ENCODE measurements around the gene SNAI3. TPM values are rescaled to one million over a fixed set of nuclear protein-coding genes. Genes with fewer than 3 reads are reported as not detected.

The SNAI3 gene
- total RNA-seq, 1 donor from 2014 or later, result 2.7 TPM

DNA sequence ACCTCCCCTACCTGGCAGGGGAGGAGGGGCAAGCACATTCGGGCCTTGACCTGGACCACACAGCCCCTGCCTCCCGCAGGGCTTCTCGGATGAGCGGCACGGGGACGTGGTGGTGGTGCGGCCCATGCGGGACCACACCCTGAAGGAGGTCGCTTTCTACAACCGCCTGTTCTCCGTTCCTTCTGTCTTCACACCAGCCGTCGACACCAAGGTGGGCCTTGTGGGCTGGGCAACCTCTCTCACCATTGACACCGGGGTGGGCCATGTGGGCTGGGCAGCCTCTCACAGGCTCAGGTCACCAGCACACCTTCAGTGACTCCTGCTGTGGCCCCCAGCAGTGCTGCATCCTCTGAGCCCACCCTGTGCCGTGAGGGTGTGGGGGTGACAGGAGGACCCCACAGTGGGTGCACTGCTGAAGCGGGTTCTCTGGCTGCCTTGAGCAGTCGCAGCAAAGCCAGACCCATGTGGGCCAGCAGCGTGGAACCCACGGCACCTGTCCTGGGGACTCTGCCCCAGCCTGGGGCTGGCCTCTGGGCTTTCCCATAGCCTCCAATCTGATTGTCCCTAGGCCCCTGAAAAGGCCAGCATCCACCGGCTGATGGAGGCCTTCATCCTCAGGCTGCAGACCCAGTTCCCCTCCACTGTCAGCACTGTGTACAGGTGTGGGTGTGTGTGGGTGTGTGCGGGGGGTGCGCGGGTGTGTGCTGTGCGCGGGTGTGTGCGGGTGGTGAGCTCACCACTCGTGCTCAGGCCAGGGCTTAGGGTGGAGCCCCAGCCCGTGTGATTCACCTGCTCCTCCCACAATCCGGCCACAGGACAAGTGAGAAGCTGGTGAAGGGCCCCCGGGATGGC is 27.5 kb upstream of the SNAI3 start:
- POLR2A ChIA-PET, result interaction anchor here (0.5 kb wide), 1 partner anchor 22 kb away, joined by 3 read pairs; no protein-coding TSS in a partner anchor
- Mint-ChIP-seq H3K36me3 (ENCODE audit: low read depth) (peaks cover 39% of the 10 kb centered on the region), H3K9me3 (no peaks in the 10 kb centered on the region), H3K4me1 (no peaks in the 10 kb centered on the region), H3K4me3 (no peak overlapping the region), H3K27me3 (no peaks in the 10 kb centered on the region), H3K27ac (no peak overlapping the region)
- CTCF ChIA-PET, result no interaction called here
- DNase-seq (no peak), ATAC-seq (ENCODE audit: low read depth) (no peak)
- intact Hi-C loops (cut with micrococcal nuclease), result no loop called here
- TF ChIP-seq, protein P1, sequence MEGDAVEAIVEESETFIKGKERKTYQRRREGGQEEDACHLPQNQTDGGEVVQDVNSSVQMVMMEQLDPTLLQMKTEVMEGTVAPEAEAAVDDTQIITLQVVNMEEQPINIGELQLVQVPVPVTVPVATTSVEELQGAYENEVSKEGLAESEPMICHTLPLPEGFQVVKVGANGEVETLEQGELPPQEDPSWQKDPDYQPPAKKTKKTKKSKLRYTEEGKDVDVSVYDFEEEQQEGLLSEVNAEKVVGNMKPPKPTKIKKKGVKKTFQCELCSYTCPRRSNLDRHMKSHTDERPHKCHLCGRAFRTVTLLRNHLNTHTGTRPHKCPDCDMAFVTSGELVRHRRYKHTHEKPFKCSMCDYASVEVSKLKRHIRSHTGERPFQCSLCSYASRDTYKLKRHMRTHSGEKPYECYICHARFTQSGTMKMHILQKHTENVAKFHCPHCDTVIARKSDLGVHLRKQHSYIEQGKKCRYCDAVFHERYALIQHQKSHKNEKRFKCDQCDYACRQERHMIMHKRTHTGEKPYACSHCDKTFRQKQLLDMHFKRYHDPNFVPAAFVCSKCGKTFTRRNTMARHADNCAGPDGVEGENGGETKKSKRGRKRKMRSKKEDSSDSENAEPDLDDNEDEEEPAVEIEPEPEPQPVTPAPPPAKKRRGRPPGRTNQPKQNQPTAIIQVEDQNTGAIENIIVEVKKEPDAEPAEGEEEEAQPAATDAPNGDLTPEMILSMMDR (IDR thresholded peaks at IDR 0.05), result no peak

DNA sequence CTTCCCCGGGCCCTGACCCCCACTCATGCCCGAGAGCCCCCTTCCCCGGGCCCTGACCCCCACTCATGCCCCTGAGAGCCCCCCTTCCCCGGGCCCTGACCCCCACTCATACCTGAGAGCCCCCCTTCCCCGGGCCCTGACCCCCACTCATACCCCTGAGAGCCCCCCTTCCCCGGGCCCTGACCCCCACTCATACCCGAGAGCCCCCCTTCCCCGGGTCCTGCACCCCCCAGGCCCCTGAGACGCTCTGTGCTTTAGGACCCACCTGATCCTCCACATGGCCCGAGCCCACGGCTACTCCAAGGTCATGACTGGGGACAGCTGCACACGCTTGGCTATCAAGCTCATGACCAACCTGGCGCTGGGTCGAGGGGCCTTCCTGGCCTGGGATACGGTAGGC is 26.7 kb upstream of the SNAI3 start:
- no peaks in the 10 kb centered on the region for H3K27me3 Mint-ChIP-seq
- DNase-seq (no peak), ATAC-seq (ENCODE audit: low read depth) (no peak)
- intact Hi-C loops (cut with micrococcal nuclease), result no loop called here
- peaks cover 33% of the 10 kb centered on the region for H3K36me3 Mint-ChIP-seq (ENCODE audit: low read depth)
- TF ChIP-seq, protein P1 (IDR thresholded peaks at IDR 0.05), result no peak
- CTCF ChIA-PET, result no interaction called here
- no peak overlapping the region for H3K4me3 Mint-ChIP-seq
- POLR2A ChIA-PET, result interaction anchor here (0.8 kb wide), 1 partner anchor 62 kb away, joined by 3 read pairs; no protein-coding TSS in a partner anchor
- no peaks in the 10 kb centered on the region for H3K4me1 Mint-ChIP-seq
- H3K27ac Mint-ChIP-seq, result no peak overlapping the region
- no peaks in the 10 kb centered on the region for H3K9me3 Mint-ChIP-seq

DNA sequence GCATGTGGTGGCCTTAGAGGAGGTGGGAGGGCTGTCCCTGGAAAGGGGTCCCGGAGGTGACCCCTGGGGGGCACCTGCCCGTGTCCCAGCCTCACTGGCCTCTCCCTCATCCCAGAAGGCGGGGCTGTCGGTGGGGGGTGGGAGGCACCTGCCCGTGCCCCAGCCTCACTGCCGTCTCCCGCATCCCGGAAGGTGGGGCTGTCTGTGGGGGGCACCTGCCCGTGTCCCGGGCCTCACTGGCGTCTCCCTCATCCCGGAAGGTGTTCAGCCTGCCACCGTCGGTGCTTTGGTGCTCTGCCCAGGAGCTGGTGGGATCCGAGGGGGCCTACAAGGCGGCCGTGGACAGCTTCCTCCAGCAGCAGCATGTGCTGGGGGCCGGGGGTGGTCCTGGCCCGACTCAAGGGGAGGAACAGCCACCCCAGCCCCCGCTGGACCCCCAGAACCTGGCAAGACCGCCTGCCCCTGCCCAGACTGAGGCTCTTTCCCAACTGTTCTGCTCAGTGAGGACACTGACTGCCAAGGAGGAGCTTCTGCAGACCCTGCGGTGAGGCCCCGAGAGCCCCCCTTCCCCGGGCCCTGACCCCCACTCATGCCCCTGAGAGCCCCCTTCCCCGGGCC is 26.2 kb upstream of the SNAI3 start:
- H3K36me3 Mint-ChIP-seq (ENCODE audit: low read depth), result peaks cover 28% of the 10 kb centered on the region
- intact Hi-C loops (cut with micrococcal nuclease), result no loop called here
- no peaks in the 10 kb centered on the region for H3K27me3 Mint-ChIP-seq
- no peaks in the 10 kb centered on the region for H3K9me3 Mint-ChIP-seq
- no peak for DNase-seq
- H3K27ac Mint-ChIP-seq, result no peak overlapping the region
- no peak for ATAC-seq (ENCODE audit: low read depth)
- ChIA-PET POLR2A (interaction anchor here (0.6 to 0.8 kb wide), 2 partner anchors 61 to 792 kb away, joined by 3 to 4 read pairs; no protein-coding TSS in a partner anchor), CTCF (no interaction called here)
- no peak overlapping the region for H3K4me3 Mint-ChIP-seq
- TF ChIP-seq, protein P1 (IDR thresholded peaks at IDR 0.05), result no peak
- H3K4me1 Mint-ChIP-seq, result peaks cover 1% of the 10 kb centered on the region

DNA sequence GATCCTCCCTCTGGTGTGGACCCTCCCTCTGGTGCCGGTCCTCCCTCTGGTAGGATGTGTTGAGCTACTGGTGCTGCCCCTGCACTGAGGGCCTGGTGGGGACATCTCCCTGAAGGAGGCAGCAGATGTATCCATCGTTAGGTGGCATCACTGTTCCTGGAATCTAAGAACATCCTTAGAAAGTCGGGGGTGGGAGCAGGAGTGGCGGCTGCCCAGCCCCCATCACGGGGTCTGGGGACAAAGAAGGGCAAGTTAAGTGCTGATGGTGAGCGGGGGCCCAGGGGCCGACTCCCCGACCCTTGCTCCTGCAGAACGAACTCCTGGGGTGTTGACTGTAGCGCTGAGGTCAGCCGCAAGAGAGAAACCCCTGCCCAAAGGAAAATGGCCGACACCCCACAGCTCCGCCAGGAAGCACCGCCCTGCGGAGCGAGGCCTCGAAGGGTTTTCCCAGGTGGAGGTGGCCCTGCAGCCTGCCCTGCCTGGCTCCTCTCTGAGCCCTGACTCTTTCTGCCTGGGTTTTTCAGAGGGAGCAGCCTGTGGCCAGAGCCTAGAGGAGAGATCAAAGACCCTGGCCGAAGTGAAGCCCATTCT is 25.5 kb upstream of the SNAI3 start:
- H3K4me1 Mint-ChIP-seq, result peaks cover 7% of the 10 kb centered on the region
- H3K36me3 Mint-ChIP-seq (ENCODE audit: low read depth), result peaks cover 22% of the 10 kb centered on the region
- no peak overlapping the region for H3K27ac Mint-ChIP-seq
- ChIA-PET CTCF (no interaction called here), POLR2A (no interaction called here)
- no peak for DNase-seq
- intact Hi-C loops (cut with micrococcal nuclease), result no loop called here
- ATAC-seq (ENCODE audit: low read depth), result no peak
- H3K27me3 Mint-ChIP-seq, result no peaks in the 10 kb centered on the region
- no peak overlapping the region for H3K4me3 Mint-ChIP-seq
- no peaks in the 10 kb centered on the region for H3K9me3 Mint-ChIP-seq
- TF ChIP-seq, protein P1 (IDR thresholded peaks at IDR 0.05), result no peak

DNA sequence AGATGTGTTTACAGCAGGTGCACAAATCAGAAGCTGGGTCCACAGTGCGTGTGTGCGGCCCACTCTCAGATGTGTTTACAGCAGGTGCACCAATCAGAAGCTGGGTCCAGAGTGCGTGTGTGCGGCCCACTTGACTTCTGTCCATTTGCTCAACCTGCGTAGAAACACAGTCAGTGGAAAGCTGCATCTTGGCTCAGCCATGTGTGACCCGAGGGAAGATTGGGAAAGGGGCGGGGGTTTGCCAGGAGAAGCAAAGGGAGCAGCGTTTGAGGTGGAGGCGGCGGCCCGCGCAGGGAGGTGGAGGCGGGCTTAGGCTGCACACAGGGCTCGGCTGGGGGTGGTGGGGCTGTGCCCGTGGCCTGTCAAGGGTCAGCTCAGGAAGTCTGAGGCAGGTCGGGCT is 24.2 kb upstream of the SNAI3 start:
- TF ChIP-seq, protein P1 (IDR thresholded peaks at IDR 0.05), result no peak
- POLR2A ChIA-PET, result interaction anchor here (0.6 kb wide), 1 partner anchor 92 kb away, joined by 3 read pairs; no protein-coding TSS in a partner anchor
- no peaks in the 10 kb centered on the region for H3K27me3 Mint-ChIP-seq
- H3K27ac Mint-ChIP-seq, result no peak overlapping the region
- DNase-seq (no peak), ATAC-seq (ENCODE audit: low read depth) (no peak)
- intact Hi-C loops (cut with micrococcal nuclease), result no loop called here
- H3K4me3 Mint-ChIP-seq, result no peak overlapping the region
- no peaks in the 10 kb centered on the region for H3K9me3 Mint-ChIP-seq
- CTCF ChIA-PET, result no interaction called here
- H3K36me3 Mint-ChIP-seq (ENCODE audit: low read depth), result peaks cover 15% of the 10 kb centered on the region
- peaks cover 9% of the 10 kb centered on the region for H3K4me1 Mint-ChIP-seq
